ENCODE results near the gene VAV2. TPM values are rescaled to one million over a fixed set of nuclear protein-coding genes. Genes with fewer than 3 reads are reported as not detected.
"Not testable (repeated sequence)": the region's sequence is repeated elsewhere in the genome, so short reads cannot be mapped to it uniquely, and the experiment has no call there.

The VAV2 gene
- total RNA-seq, 1 donor from 2014 or later, result 20.5 TPM

DNA sequence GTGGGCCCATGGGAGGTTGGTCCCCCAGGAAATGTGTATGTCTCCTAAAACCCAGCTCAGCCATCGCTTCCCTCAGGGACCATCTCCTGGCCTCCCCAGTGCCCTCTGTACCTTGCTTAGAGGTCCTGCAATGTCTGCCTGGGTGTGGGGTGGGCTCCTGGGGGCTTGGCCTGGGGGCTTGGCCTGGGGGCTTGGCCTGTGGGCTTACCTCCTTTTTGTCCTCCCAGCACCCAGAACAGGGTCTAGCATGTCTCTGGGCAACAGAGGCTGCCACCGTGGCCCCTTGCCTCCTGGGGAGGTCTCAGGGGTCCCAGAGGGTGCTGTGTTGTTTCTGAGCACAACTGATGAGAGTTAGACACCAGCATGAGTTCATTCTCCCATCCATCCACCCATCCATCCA lies 10.7 kb upstream of the VAV2 start:
- intact Hi-C loops (cut with DNase I), result no loop called here
- ATAC-seq, result no peak

DNA sequence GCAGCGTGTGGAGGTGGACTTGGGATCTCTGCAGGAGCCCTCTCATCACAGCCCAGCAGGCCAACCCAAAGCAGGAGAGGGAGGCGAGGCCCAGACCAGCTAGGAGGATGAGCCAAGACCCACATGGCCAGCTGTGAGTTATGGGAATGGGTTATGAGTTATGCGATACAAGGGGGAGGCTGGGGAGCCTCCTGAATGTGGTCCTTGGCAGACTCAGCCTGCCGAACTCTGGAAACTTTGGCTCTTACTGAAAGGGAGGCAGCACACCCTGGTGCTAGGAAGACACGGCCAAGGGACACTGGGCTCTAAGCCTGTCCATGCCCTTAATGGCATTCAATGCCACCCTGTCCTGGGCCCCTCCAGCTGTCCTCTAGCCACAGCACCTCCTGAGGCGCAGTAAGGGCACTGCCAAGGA lies 7.7 kb upstream of the VAV2 start:
- DNase-seq (ENCODE audit: low spot score), result no peak
- peak; percentile 49 for ATAC-seq

More for the DNA sequence above, 10.7 kb upstream of the VAV2 start:
- DNase-seq (ENCODE audit: low spot score), result no peak

DNA sequence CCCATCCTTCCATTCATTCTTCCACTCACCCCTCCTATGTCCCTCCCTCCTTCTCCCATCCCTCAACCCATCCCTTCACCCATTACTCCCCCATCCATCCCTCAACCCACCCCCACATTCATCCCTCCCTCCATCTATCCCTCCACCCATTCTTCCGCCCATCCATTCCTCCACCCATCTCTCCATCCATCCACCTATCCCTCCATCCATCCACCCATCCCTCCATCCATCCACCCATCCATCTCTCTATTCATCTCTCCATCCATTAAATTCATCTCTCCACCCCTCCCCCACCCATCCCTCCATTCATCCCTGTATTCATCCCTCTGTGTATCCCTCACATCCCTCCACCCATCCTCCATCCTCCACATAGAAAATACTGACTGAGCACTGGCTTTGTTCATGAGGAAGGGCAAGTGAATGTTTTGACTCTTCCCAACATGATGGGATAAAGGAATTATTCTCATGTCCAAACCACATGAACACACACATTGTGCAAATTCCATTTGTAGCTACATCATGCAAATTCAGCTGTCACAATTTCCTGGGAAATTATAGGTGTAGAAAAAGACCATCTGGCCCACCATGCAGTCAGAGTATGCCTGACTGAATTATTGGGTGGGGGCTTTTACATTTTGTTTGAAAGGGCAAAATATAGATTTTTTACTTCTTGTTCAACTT lies 6.9 kb upstream of the VAV2 start:
- ATAC-seq (no peak), DNase-seq (ENCODE audit: low spot score) (no peak)
- intact Hi-C loops (cut with DNase I), result no loop called here

More for the DNA sequence above, 7.7 kb upstream of the VAV2 start:
- intact Hi-C loops (cut with DNase I), result no loop called here

DNA sequence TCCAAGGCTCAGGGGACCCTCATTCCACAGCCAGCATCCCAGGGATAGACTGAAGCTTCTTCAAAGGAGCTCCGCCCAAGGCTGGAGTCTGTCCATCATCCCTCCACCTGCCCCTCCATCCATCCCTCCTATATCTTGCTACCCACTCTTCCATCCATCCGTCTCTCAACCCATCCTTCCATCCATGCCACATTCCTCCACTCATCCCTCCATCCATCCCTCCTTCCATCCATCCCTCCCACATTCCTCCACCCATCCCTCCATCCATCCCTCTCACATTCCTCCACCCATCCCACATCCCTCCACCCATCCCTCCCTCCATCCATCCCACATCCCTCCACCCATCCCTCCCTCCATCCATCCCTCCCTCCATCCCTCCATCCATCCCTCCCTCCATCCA lies 5.5 kb upstream of the VAV2 start:
- intact Hi-C loops (cut with DNase I), result no loop called here
- ATAC-seq (no peak), DNase-seq (ENCODE audit: low spot score) (no peak)

DNA sequence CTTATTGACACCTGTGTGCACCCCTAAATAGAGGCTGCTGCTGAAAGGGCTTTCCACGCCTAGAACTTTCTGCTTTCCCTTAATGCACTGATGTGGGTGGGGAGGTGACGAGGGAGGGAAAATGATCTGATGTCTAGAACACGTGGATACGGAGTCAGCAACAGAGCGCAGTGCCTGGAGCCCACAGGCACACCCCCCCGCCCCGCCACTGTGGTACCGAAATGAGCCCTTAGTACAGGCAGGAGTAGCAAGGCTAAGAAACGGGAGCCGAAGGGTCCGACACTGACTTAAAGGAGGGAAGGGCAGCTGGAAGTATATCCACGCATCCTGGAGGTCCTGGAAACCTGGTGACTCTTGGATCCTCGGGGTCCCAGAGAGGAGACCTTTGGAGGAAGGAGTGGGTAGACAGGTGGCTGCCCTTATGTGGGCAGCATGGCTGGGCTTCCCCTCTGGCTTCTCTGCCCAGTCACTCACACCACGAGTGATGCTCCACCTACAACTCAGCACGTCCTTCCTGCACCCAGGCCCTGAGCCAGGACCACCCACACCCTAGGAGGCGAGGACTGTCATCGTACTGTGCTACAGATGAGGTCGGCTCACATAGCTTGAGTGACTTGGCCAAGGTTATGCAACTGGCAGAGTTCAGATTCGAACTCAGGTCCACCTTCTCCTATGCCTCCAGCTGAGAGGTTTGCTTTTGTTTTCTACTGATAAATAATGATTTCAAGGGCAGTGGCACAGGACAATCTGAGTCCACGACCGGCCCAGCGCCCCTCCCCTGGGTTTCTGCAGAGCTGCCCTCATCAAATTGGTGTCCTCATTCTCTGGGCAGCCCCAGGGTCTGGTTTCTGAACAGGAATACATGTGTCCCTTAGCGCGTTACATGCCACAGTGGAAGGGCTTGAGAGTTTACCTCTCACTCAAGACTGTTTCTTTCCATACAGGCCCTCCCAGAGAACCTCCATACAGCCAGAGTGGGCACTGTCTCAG lies 4.7 kb upstream of the VAV2 start:
- intact Hi-C loops (cut with DNase I), result no loop called here
- ATAC-seq (no peak), DNase-seq (ENCODE audit: low spot score) (no peak)

DNA sequence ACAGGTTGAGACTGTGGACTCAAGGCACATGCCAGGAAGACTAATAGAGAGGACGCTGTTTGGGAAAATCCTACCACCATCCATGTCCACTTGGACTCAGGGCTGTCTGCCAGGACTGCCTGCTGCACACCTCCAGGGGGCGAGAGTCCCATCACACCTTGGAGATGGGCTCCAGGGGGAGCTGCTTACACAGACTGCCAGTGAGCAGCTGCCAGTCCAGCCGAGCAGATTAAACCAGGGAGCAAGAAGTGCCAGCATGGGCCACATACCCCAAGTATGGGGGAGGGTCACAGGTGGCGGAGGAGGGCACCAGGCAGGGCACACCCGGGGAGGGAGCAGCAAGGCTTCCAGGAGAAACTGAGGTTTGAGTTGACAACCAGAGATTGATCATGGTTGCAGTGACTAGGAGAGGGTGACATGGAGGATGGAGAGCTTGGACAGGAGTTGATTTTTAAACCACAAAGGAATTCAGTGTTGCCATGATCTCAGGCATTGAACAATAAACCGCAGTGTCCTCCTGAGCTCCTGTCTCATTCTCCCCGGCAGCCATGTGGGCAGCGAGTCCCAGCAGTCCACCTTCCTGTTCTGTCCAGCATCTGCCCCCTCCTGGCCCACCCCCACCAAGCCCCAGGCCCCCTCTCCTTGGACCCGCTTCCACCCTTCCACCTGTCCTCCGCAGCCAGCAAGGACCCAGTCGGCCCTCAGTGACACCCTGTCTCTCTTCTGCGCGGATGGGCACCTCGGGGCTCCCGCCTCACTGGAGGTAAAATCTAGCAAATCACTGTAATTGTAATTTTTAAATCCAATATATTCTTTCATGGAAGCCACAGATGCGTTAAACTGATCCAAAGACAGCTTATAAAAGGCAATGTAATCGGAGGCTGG lies 3.1 kb upstream of the VAV2 start:
- DNase-seq (ENCODE audit: low spot score), result peak; percentile 62
- ATAC-seq, result no peak
- intact Hi-C loops (cut with DNase I), result loop anchor here (2.0 kb wide), 1 partner anchor 202 kb away; no protein-coding TSS in a partner anchor

DNA sequence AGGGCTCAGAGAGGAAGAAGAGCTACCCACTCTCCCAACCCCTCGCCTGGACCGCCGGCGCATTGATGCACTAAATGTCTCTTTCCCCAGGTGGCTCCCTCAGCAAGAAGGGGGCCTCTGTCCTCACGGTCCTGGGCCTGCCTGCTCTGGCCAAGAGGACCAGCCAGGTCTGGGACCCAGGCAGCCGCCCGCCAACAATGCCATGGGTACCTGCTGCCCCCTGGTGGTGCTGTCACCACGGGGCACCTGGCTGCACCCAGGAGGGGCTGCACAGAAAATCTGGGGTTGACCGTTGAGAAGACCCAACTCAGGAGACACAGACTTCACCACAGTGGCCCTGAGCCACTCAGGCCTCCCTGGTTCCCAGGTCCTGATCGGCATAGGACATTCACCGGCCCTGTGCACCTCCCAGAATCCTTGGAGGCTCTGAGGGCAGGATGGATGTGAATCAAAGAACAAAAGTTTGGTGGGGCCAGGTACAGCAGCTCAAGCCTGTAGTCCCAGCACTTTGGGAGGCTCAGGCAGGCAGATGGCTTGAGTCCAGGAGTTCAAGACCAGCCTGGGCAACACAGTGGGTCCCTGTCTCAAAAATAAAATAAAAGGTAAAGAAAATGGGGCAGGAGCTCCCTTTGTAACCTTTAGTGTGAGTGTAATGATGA lies 2.4 kb upstream of the VAV2 start:
- ATAC-seq, result peak; percentile 81
- intact Hi-C loops (cut with DNase I), result loop anchor here (2.0 kb wide), 1 partner anchor 202 kb away; no protein-coding TSS in a partner anchor
- peak; percentile 91 for DNase-seq (ENCODE audit: low spot score)

DNA sequence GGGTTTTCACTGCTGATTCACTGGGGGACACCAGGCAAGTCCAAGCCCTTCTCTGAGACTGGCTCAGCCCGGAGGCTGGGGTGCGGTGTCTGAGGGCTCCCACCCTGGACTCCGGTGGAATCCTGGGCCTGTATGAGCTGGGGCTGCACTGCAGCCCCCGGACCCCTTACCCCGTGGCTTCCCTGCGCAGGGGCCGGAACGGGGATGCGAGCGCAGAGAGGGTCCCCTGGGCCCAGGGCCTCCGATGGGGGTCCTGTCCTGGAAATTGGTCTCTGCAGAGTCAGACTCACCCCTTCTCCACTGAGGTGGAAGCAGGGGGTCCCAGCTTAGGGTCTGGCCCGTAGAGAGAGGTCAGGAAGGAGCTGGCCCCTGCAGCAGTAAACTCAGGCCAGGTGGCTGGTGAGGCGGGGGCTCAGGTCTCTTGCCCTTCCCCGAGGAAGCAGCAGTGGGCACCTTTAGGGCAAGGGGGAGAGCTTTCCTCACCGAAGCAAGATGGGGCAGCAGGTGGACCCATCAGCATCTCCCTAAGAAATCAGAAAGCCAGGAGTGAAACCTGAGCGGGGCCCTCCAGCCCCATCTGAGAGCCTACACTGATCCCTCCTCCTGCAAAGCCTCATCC lies 1.6 kb upstream of the VAV2 start:
- DNase-seq (ENCODE audit: low spot score), result no peak
- no peak for ATAC-seq
- intact Hi-C loops (cut with DNase I), result loop anchor here (2.0 kb wide), 1 partner anchor 201 kb away; no protein-coding TSS in a partner anchor

DNA sequence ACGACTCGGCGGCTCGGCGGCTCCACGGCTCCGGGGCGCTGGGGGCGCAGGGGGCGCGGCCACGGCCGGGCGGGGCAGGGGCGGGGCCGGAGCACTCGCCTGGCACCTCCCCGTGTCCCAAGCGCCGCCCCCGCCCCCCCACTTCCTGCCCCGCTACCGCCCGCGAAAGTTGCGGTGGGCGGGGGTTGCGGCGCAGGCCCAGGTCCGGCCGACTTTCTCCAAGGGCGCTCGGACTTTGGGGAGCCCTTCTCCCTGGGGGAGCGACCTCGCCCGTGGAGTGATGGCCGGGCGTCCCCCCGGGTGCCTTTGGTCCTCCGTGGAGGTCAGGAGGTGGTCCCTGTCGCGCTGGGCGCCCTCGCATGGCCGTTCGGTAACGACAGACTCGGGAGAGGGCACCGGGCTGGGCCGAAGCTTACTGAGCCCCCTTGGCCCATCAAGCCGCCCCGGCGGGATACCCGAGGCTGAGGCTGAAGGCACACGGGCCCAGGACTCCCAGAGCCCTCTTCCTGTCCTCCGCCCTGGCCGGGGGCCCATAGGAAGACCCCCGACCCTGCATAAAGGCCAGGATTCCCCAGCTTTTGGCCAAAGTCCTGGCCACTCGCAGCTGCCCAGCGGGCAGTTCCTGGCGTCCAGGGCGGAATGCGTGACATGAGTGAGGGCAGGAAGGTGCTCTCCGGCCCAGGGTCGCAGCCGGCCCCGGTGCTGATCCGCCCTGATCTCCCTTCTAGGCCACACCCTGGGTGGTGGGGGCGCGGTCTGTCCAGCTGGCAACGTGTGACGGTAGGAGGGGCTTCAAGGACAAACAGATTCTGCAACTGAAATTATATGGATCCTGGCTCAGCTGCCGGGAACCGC lies 883 bp upstream of the VAV2 start:
- intact Hi-C loops (cut with DNase I), result no loop called here
- ATAC-seq (peak; percentile 91), DNase-seq (ENCODE audit: low spot score) (peak; percentile 92)

DNA sequence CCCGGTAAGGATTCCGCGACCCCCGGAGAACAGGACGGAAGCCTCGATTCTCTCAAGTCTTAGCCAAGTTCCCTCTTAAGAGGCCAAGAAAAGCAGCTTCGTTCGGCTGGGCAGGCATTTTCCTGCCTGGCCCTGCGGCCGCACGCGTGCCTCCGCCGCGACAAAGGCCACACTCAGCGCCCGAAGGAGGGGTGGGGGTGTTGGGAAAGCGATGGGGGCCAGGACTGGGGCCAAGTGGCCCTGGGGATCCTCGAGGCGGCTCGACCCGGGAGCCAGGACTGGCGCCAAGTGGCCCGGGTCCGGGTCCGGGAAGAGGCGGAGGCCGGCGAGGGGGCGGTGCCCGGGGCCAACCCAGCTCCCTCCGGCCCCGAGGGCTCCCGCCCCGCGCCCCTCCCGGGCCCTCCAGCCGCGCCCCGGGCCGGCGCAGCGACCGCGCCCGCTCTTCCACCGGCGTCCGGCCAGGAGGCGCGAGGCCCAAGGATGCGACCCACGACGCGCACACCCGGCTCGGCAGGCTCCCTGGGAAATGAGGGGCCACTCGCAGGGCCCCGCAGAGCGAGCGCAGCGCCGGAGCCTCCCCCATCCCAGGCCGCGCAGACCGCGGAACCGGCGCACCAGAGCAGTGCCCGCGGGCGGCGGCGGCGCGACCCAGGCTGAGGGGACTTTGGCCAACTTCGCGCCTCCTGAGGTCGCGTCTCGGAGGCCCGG lies 756 bp downstream of the VAV2 start:
- no peak for DNase-seq (ENCODE audit: low spot score)
- ATAC-seq, result no peak
- intact Hi-C loops (cut with DNase I), result no loop called here

DNA sequence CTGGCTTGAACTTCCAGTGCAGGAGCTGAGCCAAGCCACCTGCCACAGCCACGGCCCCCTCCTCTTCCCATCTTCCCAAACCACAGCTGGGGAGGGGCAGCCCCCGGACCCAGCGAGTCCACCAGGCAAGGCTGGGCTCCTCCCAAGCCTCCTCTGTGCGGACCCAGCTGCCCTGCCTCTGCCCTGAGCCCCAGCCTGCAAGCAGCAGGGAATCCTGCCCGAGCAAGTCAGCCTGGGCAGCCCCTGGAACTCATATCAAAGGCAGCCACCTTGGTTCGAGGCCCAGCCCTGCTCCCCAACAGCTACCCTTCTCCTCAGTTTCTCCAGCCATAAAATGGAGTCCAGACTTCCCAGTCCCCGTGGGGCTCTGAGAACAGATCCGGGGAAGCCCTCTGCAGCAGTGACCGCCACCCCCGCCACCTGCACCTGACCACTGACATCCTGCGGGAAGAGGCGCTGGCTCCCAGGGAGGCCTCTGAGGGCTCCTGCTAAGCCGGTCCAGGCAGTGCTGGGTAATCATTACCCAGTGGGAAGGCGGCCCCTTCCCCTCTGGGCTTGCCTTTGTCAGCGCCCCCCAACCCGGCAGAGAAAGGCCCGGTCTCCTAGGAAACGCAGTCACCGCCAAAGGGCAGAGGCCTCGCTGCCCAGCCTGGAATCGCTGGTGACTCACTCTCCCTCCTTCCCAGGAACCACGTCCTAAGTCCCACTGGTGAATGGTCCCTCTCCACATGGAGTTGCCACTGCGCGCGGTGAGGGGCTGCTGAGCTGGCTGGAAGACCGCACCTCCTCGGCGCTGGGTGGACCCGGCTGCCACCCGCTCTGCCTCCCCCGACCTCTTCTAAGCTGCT lies 1.5 kb downstream of the VAV2 start:
- ATAC-seq, result peak; percentile 3
- DNase-seq (ENCODE audit: low spot score), result peak; percentile 49
- intact Hi-C loops (cut with DNase I), result no loop called here

DNA sequence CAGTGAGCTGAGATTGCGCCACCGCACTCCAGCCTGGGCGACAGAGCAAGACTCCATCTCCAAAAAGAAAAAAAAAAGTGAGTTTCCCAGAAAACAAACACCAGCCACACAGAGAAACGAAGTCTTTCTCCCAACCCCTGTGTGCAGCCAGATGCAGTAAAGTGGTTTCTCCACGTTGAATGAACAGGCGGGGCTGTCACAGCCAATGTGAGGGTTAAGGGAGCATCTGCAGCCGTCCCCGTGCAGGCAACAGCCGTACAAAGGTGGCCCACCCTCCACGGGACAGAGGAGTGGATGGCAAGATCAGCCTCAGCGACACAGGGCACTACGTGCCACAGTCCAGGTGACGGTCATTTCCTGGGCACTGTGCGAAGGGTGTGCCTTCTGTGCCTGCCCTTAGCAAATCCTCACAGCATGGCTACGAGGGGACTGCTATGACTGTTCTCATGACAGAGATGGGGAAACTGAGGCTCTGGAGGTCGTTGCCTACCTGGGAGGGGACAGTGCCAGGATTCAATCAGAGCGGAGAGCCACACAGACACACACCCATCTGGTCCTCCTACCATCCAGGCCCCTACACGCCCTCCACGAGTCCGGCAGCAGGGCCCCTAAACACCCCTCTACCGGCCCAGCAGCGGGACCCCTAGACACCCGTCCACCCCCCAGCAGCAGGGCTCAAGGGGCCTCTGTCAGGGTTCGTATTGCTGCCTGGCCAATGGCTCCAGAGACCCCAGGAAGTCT lies 2.3 kb downstream of the VAV2 start:
- DNase-seq (ENCODE audit: low spot score), result peak; percentile 58
- intact Hi-C loops (cut with DNase I), result no loop called here
- no peak for ATAC-seq

DNA sequence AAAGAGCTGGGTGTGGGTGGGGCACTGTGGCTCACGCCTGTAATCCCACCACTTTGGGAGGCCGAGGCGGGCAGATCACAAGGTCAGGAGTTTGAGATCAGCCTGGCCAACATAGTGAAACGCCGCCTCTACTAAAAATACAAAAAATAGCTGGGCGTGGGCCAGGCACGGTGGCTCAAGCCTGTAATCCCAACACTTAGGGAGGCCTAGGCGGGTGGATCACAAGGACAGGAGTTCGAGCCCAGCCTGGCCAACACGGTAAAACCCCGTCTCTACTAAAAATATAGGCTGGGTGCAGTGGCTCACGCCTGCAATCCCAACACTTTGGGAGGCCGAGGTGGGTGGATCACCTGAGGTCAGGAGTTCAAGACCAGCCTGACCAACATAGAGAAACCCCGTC lies 3.4 kb downstream of the VAV2 start:
- ATAC-seq; intact Hi-C loops (cut with DNase I): not testable (repeated sequence)
- DNase-seq (ENCODE audit: low spot score), result peak; percentile 34

DNA sequence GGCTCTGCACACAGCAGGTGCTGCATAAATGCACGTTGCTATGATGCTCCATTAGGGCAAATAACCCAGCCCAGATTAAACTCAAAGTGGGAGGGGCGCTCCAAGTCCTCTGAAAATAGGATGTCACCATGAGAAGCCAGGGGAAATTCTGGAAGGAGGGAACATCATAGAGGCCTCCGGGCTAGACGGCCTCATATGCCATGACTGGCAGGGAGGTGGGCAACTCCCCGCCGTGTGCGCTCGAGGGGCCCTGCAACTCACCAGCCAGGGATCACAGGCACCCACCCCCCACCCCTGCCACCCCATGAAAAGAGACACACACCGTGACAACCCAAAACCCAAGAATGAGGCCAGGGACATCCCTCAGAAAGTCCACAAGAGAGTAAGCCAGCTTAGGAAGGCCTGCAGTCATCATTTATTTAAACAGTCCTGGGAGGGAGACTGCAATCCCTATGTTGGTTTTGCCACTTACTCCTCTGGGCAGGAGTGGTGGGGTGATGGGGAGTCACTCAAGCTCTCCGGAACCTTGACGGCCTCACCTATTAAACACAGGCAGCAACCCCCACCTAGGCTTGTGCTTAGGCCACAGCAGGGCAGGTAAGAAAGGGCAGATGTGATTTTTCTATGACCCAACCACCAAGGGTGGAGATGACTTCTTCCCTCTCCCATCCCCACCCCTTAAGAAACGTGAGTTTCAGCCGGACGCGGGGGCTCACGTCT lies 4.0 kb downstream of the VAV2 start:
- DNase-seq (ENCODE audit: low spot score) (no peak), ATAC-seq (no peak)
- intact Hi-C loops (cut with DNase I), result no loop called here

DNA sequence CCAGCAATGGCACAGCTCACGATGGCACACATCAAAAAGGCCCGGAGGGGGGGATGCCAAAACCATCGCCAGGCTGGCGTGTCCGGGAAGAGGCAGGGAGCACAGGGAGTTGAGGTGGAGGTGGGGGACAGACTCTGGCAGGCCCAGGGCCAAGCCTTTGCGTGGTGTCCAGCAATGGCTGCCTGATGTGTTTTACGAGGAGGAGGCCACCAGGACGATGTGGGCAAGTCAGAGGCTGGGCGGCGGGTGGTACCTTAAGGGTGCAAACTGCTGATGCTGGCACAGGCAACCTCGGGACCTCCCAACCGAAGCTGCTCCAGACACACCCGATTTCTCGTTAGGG lies 4.7 kb downstream of the VAV2 start:
- DNase-seq (ENCODE audit: low spot score), result no peak

More for the DNA sequence above, 4.7 kb downstream of the VAV2 start:
- no peak for ATAC-seq
- intact Hi-C loops (cut with DNase I), result no loop called here

All from sciatic nerve (tissue), 2 donors.